ENCODE data around the gene WNK2. TPM values are rescaled to one million over a fixed set of nuclear protein-coding genes. Genes with fewer than 3 reads are reported as not detected.
"Not testable (repeated sequence)": the region's sequence is repeated elsewhere in the genome, so short reads cannot be mapped to it uniquely, and the experiment has no call there.

WNK2 gene
- total RNA-seq, 2 donors from 2014 or later: 174 to 175 TPM

- no peak for DNase-seq
- intact Hi-C loops (cut with DNase I): no loop called here
- no peak for ATAC-seq
These were observed 180.9 kb downstream of the WNK2 start for GRCh38 chr9:93364734-93365426.

GRCh38 chr9:93365427-93366118, 181.6 kb downstream of the WNK2 start:
- ATAC-seq: no peak
- intact Hi-C loops (cut with DNase I): no loop called here
- no peak for DNase-seq

DNA sequence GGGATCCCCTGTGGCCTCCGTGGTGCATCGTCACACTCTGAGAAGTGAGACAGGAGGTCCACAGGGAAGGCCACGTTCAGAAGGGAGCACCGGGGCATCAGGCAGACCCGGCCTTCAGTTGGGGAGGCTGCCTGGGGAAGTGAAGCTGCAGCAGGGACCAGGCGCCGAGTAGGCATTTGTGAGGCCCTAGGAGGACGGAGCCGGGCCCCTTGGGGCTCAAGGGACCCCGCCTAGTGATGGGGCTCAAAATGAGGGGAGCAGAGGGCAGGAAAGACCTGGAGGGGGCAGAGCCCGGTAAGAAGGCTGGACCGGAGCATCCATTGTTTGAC, 182.1 kb downstream of the WNK2 start:
- ATAC-seq: no peak
- intact Hi-C loops (cut with DNase I): no loop called here
- DNase-seq: no peak

- ATAC-seq; intact Hi-C loops (cut with DNase I); DNase-seq: not testable (repeated sequence)
These were observed 182.5 kb downstream of the WNK2 start for GRCh38 chr9:93366486-93366885.

DNA sequence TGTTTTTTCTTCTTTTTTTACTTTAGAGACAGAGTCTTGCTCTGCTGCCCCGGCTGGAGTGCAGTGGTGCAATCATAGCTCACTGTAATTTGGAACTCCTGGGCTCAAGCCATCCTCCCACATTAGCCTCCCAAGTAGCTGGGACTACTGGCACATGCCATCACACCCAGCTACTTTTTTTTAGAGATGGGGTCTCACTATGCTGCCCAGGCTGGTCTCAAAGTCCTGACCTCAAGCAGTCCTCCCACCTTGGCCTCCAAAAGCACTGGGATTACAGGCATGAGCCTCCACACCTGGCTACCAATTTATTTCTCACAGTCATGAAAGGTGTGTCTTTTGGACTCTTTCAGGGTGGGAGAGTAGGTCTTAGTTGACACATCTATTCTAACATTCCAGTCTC, 184.5 kb downstream of the WNK2 start:
- no peak for DNase-seq
- no peak for ATAC-seq
- intact Hi-C loops (cut with DNase I): no loop called here

DNA sequence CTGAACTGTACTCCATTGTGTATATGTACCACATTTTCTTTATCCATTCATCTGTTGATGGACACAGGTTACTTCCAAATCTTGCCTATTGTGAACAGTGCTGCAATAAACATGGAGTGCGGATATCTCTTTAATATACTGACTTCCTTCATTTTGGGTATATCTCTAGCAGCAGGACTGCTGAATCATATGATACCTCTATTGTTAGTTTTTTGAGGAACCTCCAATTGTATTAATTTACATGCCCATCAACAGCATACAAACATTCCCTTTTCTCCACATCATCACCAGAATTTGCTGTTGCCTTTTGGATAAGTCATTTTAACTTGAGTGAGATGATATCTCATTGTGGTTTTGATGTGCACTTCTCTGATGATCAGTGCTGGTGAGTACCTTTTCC, 185.7 kb downstream of the WNK2 start:
- DNase-seq (no peak), ATAC-seq (no peak)
- intact Hi-C loops (cut with DNase I): no loop called here

Other genes with a start within 250 kb of the WNK2 start
- 1 to 10 TPM; 2.7 to 5.2 TPM for gene FGD3, start 236.6 kb upstream of the WNK2 start, total RNA-seq
- gene SUSD3, start 125.4 kb upstream of the WNK2 start, total RNA-seq: 1 to 10 TPM; 1.6 to 2.4 TPM
- 10 to 100 TPM; 20.2 to 26.3 TPM for gene CARD19, start 87.9 kb upstream of the WNK2 start, total RNA-seq
- gene NINJ1, start 49.9 kb upstream of the WNK2 start, total RNA-seq: 10 to 100 TPM; 38.4 to 45.9 TPM

Measured in left cardiac atrium (tissue), 4 donors.